SK-N-MC (cell line): ENCODE results near the gene GAGE12F.
"Not testable (repeated sequence)": the region's sequence is repeated elsewhere in the genome, so short reads cannot be mapped to it uniquely, and the experiment has no call there.

Experiments
- DNase-seq: peaks from one replicate; pipeline ENCODE4 v3.0.0-alpha.2; 2011; ENCODE audit warnings: low read depth, low spot score
- H3K27ac ChIP-seq: fragments of 200-600 bp; sonication (generic); 2 replicates; pipeline ENCODE4 v1.5.1; 2016; ENCODE audit warnings: mixed run types
- H3K36me3 ChIP-seq: fragments of 200-600 bp; sonication (generic); 2 replicates; pipeline ENCODE4 v1.6.1; 2017; ENCODE audit warnings: antibody characterized with exemption, low read length, mixed read lengths; ENCODE audit not compliant: insufficient read depth
- H3K4me3 ChIP-seq: fragments of 200-600 bp; sonication (generic); 2 replicates; pipeline ENCODE4 v1.5.1; 2016
- H3K9ac ChIP-seq: fragments of 200-600 bp; sonication (generic); 2 replicates; pipeline ENCODE4 v1.8.0; 2017; ENCODE audit warnings: mixed run types, mixed read lengths; ENCODE audit not compliant: insufficient read length
- H3K9me3 ChIP-seq: fragments of 200-600 bp; sonication (generic); 2 replicates; pipeline ENCODE4 v1.6.1; 2017; ENCODE audit warnings: low read depth, mild to moderate bottlenecking, antibody characterized with exemption, low read length, moderate library complexity, mixed read lengths

Gene GAGE12F

GRCh38 chrX:49560542-49560941 is at the start of gene GAGE12F:
Gene GAGE12F, plus strand, starts transcription at chrX:49560842. Its CDS starts 1,155 bp downstream, at chrX:49561997.
- H3K27ac ChIP-seq, H3K4me3 ChIP-seq, H3K9me3 ChIP-seq, H3K9ac ChIP-seq, DNase-seq, H3K36me3 ChIP-seq: not testable (repeated sequence)

GRCh38 chrX:49531877-49532276 is 28.8 kb upstream of the GAGE12F start, which contains the start of gene GAGE12C:
Gene GAGE12C, plus strand, starts transcription at chrX:49532177. Its CDS starts 1,155 bp downstream, at chrX:49533332.
- H3K36me3 ChIP-seq, H3K4me3 ChIP-seq, H3K9me3 ChIP-seq, DNase-seq, H3K9ac ChIP-seq, H3K27ac ChIP-seq: not testable (repeated sequence)

- not testable (repeated sequence) for DNase-seq, H3K36me3 ChIP-seq, H3K4me3 ChIP-seq, H3K9me3 ChIP-seq, H3K27ac ChIP-seq, H3K9ac ChIP-seq
Observed at GRCh38 chrX:49541433-49541832, 19.2 kb upstream of the GAGE12F start, which contains the start of gene GAGE12D. Gene GAGE12D, plus strand, starts transcription at chrX:49541733. Its CDS starts 1,155 bp downstream, at chrX:49542888.

GRCh38 chrX:49550989-49551388 is 9.7 kb upstream of the GAGE12F start, which contains the start of gene GAGE12E:
Gene GAGE12E, plus strand, starts transcription at chrX:49551289. Its CDS starts 1,155 bp downstream, at chrX:49552444.
- not testable (repeated sequence) for H3K4me3 ChIP-seq, H3K9me3 ChIP-seq, H3K9ac ChIP-seq, H3K27ac ChIP-seq, H3K36me3 ChIP-seq, DNase-seq

- DNase-seq, H3K4me3 ChIP-seq, H3K27ac ChIP-seq, H3K9me3 ChIP-seq, H3K9ac ChIP-seq, H3K36me3 ChIP-seq: not testable (repeated sequence)
Observed at GRCh38 chrX:49568728-49569127, 8.1 kb downstream of the GAGE12F start.

GRCh38 chrX:49569152-49569551 is 8.5 kb downstream of the GAGE12F start:
- not testable (repeated sequence) for DNase-seq, H3K27ac ChIP-seq, H3K4me3 ChIP-seq, H3K9ac ChIP-seq, H3K9me3 ChIP-seq, H3K36me3 ChIP-seq

- not testable (repeated sequence) for H3K9ac ChIP-seq
Observed at GRCh38 chrX:49570100-49570499, 9.5 kb downstream of the GAGE12F start, which contains the start of gene GAGE12G. Gene GAGE12G, plus strand, starts transcription at chrX:49570400. Its CDS starts 1,155 bp downstream, at chrX:49571555.

GRCh38 chrX:49579649-49580048 is 19.0 kb downstream of the GAGE12F start, which contains the start of gene GAGE12H:
Gene GAGE12H, plus strand, starts transcription at chrX:49579949. Its CDS starts 1,155 bp downstream, at chrX:49581104.
- H3K9ac ChIP-seq, H3K36me3 ChIP-seq, DNase-seq, H3K27ac ChIP-seq, H3K4me3 ChIP-seq, H3K9me3 ChIP-seq: not testable (repeated sequence)

More at GRCh38 chrX:49570100-49570499, 9.5 kb downstream of the GAGE12F start, which contains the start of gene GAGE12G:
- not testable (repeated sequence) for H3K4me3 ChIP-seq, H3K27ac ChIP-seq, DNase-seq, H3K9me3 ChIP-seq, H3K36me3 ChIP-seq

GRCh38 chrX:49589196-49589595 is 28.6 kb downstream of the GAGE12F start, which contains the start of gene GAGE2A:
Gene GAGE2A, plus strand, starts transcription at chrX:49589496. Its CDS starts 1,155 bp downstream, at chrX:49590651.
- not testable (repeated sequence) for H3K36me3 ChIP-seq, H3K9ac ChIP-seq, DNase-seq, H3K27ac ChIP-seq, H3K9me3 ChIP-seq, H3K4me3 ChIP-seq

- not testable (repeated sequence) for DNase-seq, H3K9me3 ChIP-seq, H3K27ac ChIP-seq, H3K9ac ChIP-seq, H3K36me3 ChIP-seq, H3K4me3 ChIP-seq
Observed at GRCh38 chrX:49589769-49590478, 29.3 kb downstream of the GAGE12F start.

GRCh38 chrX:49590488-49590887 is 29.8 kb downstream of the GAGE12F start:
- H3K9ac ChIP-seq, DNase-seq: not testable (repeated sequence)

GRCh38 chrX:49598720-49599119 is 38.1 kb downstream of the GAGE12F start, which contains the start of gene GAGE1:
Gene GAGE1, plus strand, starts transcription at chrX:49599020. Its CDS starts 1,155 bp downstream, at chrX:49600175.
- not testable (repeated sequence) for DNase-seq, H3K36me3 ChIP-seq, H3K4me3 ChIP-seq, H3K9ac ChIP-seq, H3K27ac ChIP-seq, H3K9me3 ChIP-seq

More at GRCh38 chrX:49590488-49590887, 29.8 kb downstream of the GAGE12F start:
- not testable (repeated sequence) for H3K4me3 ChIP-seq, H3K27ac ChIP-seq, H3K9me3 ChIP-seq, H3K36me3 ChIP-seq
